KOPT-K1 (cell line): ENCODE measurements around the gene RNF141.

Source experiments
- H3K27ac ChIP-seq: fragments of 200-600 bp; sonication (generic); 2 replicates; pipeline ENCODE4 v1.5.1; 2016; ENCODE audit warnings: antibody characterized with exemption, mild to moderate bottlenecking, low read depth, low read length; ENCODE audit not compliant: poor library complexity, severe bottlenecking
- H3K36me3 ChIP-seq: fragments of 200-600 bp; sonication (generic); 2 replicates; pipeline ENCODE4 v1.5.1; 2017; ENCODE audit warnings: antibody characterized with exemption, mild to moderate bottlenecking, low read length, moderate library complexity; ENCODE audit not compliant: insufficient read depth
- H3K9me3 ChIP-seq: fragments of 200-600 bp; sonication (generic); 2 replicates; pipeline ENCODE4 v1.5.1; 2017; ENCODE audit warnings: antibody characterized with exemption, low read length, mild to moderate bottlenecking; ENCODE audit not compliant: insufficient read depth, poor library complexity, severe bottlenecking

RNF141 gene

GRCh38 chr11:10500757-10501684, 40.0 kb downstream of the RNF141 start:
- H3K36me3 ChIP-seq, result peaks cover 96% of the 10 kb centered on the region
- no peaks in the 10 kb centered on the region for H3K9me3 ChIP-seq

GRCh38 chr11:10499874-10500601, 40.9 kb downstream of the RNF141 start:
- H3K36me3 ChIP-seq, result peaks cover 96% of the 10 kb centered on the region
- no peak overlapping the region for H3K27ac ChIP-seq
- H3K9me3 ChIP-seq, result no peaks in the 10 kb centered on the region

More at GRCh38 chr11:10500757-10501684, 40.0 kb downstream of the RNF141 start:
- no peak overlapping the region for H3K27ac ChIP-seq

- Histone ChIP-seq H3K36me3 (peaks cover 96% of the 10 kb centered on the region), H3K9me3 (no peaks in the 10 kb centered on the region), H3K27ac (no peak overlapping the region)
Observed at GRCh38 chr11:10499452-10499851, 41.5 kb downstream of the RNF141 start.

- Histone ChIP-seq H3K9me3 (no peaks in the 10 kb centered on the region), H3K36me3 (peaks cover 95% of the 10 kb centered on the region), H3K27ac (no peak overlapping the region)
Observed at GRCh38 chr11:10498426-10499250, 42.3 kb downstream of the RNF141 start.

GRCh38 chr11:10498022-10498400, 43.0 kb downstream of the RNF141 start:
- no peaks in the 10 kb centered on the region for H3K9me3 ChIP-seq

GRCh38 chr11:10497371-10498021, 43.5 kb downstream of the RNF141 start:
- peaks cover 96% of the 10 kb centered on the region for H3K36me3 ChIP-seq
- no peaks in the 10 kb centered on the region for H3K9me3 ChIP-seq
- H3K27ac ChIP-seq, result no peak overlapping the region

More at GRCh38 chr11:10498022-10498400, 43.0 kb downstream of the RNF141 start:
- Histone ChIP-seq H3K36me3 (peaks cover 96% of the 10 kb centered on the region), H3K27ac (no peak overlapping the region)

GRCh38 chr11:10496296-10496936, 44.6 kb downstream of the RNF141 start:
- Histone ChIP-seq H3K36me3 (peaks cover 94% of the 10 kb centered on the region), H3K27ac (no peak overlapping the region), H3K9me3 (no peaks in the 10 kb centered on the region)

GRCh38 chr11:10495464-10495786, 45.6 kb downstream of the RNF141 start:
- H3K36me3 ChIP-seq, result peaks cover 92% of the 10 kb centered on the region
- no peak overlapping the region for H3K27ac ChIP-seq
- H3K9me3 ChIP-seq, result no peaks in the 10 kb centered on the region

GRCh38 chr11:10494636-10495463, 46.1 kb downstream of the RNF141 start:
- peaks cover 92% of the 10 kb centered on the region for H3K36me3 ChIP-seq

GRCh38 chr11:10493041-10493663, 47.8 kb downstream of the RNF141 start:
- H3K36me3 ChIP-seq, result peaks cover 91% of the 10 kb centered on the region
- H3K9me3 ChIP-seq, result no peaks in the 10 kb centered on the region
- H3K27ac ChIP-seq, result no peak overlapping the region

More at GRCh38 chr11:10494636-10495463, 46.1 kb downstream of the RNF141 start:
- H3K27ac ChIP-seq, result no peak overlapping the region
- H3K9me3 ChIP-seq, result no peaks in the 10 kb centered on the region

GRCh38 chr11:10492084-10492483, 48.9 kb downstream of the RNF141 start:
- H3K27ac ChIP-seq, result no peak overlapping the region
- no peaks in the 10 kb centered on the region for H3K9me3 ChIP-seq
- H3K36me3 ChIP-seq, result peaks cover 91% of the 10 kb centered on the region

- peaks cover 91% of the 10 kb centered on the region for H3K36me3 ChIP-seq
- H3K9me3 ChIP-seq, result no peaks in the 10 kb centered on the region
- H3K27ac ChIP-seq, result no peak overlapping the region
Observed at GRCh38 chr11:10490398-10491241, 50.4 kb downstream of the RNF141 start.
